ENCODE results near the gene MYBBP1A.

The MYBBP1A gene

DNA sequence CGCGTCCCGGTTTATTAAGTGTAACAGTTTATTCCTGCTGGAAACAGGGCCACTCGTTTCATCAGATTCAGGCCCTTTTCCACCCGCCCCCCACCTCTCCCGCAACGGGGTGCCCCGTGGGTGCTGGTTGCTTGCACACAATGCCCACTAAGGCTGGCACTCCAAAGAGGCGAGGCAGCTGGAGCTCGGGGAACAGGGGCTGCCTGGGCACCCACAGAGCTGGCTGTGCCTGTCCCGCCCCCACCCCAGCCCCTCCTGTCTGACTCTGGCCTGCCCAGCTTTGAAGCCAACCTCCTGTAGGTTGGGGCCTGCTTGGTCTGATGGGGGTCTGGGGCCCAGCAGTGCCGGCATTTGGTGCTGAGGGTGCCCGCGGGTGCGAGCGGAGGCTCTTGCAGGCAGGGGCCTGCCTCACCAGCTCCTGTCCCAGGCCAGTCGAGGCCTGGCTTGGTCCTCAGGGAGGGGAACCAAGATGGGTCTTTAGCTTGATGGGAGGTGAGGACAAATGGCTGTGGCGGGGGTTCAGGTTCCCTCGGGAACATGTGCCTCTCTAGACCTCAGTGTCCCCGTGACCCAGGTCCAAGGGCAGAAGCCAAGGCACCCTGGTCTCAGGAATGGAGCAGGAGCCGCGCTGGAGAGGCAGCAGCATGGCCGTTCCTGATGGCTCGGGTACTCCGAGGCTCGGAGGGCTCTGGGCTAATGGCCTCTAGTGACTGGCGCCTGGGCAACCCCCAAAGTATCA lies 20.1 kb downstream of the MYBBP1A start:
- DNase-seq: no peak

DNA sequence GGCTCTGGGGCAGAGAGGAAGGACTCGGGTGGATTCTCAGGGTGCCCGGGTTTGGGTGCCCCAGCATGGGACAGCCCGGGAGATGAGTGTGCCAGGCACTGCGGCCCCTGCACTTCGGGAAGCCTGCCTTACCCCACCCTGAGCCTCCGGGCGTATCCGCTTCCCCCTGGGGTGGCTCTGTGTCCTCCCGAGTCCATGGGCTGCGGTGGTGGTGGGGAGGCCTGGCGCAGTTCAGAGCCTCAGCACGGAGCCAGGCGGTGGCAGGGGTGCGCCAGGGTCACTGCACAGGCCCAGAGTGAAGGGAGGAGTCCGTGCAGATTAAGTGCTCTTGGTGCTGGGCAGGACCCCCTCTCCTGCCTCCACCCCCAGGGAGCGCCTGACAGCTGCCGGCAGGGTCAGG lies 20.7 kb downstream of the MYBBP1A start:
- no peak for DNase-seq

DNA sequence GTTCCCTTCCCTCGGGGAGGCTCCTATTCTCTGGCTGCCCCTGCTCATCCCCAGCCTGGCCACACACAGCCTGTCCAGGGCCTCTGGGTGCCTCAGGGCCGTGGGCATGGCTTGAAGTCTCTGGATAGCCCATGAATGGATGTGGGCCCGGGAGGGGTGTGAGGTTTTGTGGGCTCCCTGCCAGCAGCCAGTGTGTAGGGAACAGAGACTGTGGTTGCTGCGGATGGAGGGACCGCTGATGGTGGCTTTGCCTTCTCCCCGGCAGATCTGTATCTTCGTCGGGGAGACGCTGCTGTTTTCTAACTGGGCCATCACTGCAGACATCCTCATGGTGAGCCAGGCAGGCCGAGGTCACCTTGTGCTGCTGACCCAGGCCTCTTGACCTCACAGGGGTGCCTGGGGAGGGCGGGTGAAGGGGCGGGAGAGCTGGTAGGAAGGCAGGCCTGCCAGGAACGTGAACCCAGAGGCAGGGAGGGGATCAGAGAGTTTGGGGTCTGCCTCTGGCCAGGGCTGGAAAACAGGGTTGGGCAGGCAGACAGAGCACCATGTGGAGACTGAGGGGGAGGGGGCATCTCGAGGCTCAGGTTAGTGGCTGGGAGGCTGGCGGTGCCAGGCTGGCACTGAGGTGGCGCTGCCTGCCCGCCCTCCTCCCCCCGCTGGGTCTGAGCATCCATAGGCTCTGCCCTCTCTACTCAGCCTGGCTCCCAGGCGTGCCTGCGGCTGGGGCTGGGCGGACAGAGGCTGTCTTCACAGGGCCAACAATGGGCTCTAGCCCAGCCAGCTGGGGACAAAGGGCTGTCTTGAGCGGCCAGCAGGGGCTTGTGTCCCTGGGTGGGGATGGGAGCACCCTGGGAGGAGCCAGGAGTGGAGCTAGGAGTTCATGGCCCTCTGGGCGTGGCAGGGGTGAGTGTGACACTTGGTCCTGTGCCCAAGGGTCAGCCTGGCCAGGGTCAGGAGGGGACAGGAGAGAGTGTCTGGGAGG lies 21.4 kb downstream of the MYBBP1A start:
- DNase-seq: no peak

DNA sequence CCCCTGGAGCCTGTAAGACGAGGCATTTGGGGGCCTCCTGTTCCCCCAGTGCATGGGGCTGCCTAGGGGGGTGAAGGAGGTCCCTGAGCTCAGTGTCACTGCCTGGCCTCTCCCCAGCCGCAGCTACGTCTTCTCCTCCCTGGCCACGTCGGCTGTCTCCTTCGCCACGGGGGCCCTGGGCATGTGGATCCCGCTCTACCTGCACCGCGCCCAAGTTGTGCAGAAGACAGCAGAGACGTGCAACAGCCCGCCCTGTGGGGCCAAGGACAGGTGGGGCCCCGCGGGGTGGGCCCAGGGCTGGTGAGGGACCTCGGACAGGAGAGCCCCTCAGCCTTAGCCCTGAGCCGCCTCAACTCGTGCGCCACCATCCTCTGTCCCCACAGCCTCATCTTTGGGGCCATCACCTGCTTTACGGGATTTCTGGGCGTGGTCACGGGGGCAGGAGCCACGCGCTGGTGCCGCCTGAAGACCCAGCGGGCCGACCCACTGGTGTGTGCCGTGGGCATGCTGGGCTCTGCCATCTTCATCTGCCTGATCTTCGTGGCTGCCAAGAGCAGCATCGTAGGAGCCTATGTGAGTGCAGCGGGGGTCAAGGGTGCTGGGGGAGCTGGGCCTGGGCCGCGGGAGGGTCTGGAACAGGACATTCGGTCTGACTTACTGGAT lies 22.2 kb downstream of the MYBBP1A start:
- no peak for DNase-seq

DNA sequence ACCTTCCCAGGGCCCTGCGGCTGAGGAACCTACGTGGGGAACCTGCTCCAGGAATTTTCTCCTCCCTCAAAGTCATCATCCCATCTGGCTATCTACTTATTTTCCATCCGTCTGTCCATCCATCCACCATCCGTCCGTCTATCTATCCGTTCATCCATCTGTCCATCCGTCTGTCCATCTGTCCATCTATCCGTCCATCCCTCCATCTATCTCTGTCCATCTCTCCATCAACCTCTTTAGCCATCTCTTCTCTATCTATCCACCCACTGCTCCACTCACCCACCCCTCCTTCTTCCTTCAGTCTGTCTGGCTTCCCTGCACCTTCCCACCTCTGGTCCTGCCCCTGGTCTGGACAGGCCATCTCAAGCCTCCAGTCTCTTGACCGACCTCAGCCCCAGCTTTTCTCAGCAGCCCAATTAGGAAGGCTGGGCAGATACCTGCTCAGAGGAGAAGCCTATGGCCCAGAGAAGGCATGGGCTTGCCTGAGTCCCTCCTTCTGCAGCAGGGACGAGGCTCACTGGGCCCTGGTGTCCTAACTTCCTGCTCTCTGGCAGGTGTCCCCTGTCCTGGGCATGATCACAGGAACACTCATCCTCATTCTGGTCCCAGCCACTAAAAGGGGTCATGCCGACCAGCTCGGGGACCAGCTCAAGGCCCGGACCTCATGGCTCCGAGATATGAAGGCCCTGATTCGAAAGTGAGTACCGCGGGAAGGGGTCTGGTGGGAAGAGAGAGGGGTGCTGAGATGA lies 23.0 kb downstream of the MYBBP1A start:
- no peak for DNase-seq

DNA sequence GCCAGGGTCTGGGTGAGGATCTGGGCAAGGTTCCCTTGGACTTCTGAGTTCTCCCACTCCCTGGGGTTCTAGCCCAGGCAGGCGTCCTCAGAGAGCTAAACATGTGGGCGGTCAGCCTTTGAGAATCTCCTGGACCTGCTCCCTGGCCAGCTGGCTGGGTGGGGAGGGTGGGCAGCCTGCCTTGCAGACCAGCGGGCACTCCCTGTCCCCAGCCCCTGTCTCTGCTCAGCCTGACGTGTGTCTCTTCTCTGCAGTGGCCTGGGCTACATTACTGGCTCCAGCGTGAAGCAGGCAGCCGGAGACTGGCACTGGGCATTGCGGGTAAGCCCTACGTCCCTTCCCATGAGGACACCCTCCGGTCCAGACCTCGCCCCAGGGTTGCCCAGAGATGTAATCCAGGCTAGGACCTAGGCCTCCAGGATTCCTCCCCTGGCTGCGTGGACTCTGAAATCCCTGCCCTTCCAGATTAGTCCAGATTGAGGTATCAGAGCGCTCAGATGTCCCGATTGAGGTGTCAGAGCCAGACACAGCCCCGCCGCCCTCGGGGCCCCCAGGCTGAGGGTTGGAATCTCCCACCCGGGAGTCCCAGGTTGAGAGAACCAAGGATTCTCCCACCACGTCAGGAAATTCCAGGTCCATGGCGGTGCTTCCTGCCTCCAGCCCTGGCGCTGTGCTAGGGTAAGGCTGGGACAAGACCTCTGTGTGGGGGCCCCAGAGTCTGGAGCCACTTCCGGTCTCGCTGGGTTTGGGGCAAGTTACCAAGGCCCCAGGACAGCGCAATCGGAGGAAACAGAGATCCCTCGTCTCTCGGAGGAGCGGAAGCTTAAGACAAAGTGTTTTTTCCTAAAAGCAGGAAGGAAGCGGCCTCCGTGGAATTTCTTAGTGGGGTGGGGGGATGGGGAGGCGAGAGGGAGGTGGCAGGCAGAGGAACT lies 24.1 kb downstream of the MYBBP1A start:
- DNase-seq: no peak

DNA sequence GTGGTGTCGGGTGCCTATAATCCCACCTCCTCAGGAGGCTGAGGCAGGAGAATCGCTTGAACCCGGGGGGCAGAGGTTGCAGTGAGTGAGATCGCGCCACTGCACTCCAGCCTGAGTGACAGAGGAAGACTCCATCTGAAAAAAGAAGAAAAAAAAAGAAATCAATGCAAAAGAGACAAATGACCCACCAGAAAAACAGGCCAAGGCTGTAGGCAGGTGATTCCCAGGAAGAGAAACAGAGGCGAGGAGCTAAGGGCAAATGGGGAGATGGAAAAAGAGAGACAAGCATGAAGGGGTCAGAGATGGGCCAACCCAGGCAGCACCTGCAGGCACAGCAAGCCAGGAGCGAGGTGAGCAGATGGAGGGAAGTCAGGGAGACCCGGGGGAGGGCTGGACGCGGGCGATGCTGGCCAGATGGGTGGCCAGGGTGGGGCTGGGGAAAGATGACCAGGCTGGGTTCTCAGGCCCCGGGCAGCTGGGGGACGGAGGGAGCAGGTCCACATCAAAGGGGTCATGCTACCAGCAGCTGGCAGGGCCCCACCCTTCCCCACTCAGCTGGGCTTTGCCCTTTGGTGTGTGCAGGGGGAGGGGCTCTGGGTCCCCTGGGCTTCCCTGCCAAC lies 25.5 kb downstream of the MYBBP1A start:
- DNase-seq: no peak

DNA sequence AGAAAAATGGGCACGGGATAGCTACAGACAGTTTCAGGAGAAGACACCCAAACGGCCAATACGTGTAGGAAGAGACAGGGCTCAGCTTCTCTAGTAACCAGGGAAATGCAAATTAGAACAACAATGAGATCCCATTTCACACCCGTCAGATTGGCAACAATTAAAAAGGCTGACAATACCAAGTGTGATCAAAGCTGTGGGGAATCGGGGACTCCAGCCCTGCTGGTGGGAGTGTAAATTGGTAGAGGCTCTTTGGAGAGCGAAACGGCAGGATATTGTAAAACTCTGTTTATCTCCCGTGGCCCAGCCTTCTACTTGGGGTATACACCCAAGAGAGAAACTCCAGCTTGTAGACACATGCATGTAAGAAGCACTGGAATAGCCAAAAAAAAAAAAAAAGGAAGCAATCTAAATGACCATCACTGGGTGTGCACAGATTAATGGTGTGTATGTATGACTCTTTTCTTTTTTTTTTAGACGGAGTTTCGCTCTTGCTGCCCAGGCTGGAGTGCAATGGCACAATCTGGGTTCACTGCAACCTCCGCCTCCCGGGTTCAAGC lies 27.5 kb downstream of the MYBBP1A start:
- DNase-seq: no peak

DNA sequence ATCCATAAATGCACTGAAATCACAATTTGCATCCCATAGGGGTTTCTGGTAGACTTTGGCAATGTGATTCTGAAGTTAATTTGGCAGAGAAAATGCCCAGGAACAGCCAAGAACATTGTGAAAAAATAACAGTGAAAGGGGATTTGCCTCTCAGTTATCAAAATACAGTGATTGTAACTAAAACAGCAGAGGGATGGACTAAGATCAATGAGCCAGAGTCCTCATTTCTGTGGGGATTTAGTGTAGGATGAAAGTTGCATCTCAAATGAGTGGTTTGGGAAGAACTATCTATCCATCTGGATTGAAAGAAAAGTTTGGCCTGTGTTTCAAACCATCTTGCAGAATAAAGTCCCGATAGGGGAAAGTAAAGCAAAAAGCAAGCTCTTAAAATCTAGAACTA lies 28.1 kb downstream of the MYBBP1A start:
- no peak for DNase-seq

DNA sequence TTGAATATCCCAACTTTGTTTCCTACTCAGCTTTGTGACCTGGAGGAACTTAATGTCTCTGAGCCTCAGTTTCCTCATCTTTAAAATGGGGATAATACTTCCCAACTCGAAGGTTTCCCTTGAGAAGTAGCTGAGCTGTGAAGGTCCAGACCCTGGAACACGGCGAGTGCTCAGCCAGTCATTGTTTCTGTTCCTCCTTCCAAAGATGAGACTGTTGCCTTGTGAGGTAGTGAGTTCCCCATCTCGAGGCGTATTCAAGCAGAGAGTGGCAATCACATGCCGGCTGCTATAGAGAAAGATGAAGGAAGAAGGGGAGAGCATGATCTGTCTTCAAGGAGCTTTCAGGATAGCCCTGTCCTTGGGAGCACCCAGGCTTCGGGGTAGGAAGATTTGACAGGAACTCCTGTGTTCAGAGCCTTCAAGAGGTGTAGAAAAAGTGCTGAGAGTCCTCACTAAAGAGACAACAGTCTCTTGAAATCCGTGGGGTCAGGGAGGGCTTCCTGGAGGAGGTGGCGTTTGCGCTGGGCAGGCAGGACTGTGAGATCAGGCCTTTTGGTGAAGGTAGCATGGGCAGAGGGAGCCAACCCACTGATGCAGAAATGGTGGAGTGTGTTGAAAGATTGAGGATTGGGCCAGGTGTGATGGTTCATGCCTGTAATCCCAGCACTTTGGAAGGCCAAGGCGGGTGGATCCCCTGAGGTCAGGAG lies 29.3 kb downstream of the MYBBP1A start:
- no peak for DNase-seq

DNA sequence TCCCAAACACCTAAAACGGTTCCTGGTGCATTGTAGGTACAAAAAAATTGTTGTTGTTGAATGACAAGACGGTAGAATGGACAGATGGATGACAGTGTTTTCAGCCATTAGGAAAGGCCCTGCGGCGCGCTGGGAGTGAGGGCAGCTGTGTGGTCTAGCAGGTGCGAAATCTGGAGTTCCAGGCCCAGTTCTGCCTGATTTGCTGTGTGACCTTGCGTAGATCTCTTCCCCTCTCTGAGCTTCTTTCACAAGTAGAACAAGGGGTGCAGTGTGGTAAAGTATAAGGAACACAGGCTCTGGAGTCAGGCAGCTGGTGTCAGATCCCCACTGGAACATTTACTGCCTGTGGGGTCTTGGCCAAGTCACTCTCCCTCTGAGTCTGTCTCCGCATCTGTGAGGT lies 31.2 kb downstream of the MYBBP1A start:
- no peak for DNase-seq

DNA sequence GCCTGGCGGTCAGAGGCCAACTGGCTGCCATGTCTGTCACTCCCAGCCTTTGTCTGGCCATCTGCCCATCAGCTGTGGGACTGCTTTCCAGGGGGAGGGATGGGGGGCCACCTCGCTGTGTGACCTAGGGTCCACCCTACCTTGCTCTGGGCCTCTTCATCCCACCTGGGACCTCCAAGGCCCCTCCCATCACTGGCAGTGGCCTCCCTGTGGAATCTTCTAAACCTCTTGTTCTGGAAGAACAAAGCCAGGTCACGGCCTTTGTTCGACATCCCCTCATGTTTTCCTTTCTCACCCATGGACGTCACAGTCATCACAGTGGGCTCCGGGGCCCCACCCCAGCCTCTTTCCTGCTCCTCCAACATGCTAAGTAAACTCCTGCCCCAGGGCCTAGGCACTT lies 32.5 kb downstream of the MYBBP1A start:
- DNase-seq: no peak

DNA sequence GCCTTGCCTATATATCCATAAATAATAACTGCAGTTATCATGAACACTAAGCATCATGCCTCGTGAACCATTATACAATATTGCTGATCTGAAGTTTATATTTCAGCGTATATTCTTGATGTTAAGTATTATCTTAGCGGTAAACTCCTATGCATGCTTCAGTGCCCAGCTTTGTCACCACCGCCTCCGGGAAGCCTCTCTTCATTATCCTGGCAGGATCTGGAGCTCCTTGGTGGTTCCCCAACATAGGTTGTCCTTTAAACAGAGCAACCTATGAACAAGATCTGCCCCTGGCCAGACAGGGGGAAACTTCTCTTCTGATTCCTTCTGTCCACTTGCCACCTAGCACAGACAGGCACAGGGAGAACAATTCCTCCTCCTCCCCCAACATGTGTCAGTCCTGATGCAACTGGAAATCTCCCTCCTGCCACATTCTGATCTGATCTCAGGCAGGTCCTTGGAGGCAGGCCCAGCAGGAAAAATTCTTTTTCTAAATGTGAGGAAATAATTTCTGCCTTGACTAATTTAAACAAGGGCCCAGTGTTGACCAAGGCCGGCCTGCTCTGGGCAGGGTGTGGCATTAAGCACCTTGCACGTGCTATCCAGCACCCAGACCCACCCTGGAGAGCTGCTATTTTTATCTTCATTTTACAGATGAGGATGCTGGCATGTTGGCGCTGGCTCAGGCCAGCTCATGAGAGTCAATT lies 34.1 kb downstream of the MYBBP1A start:
- no peak for DNase-seq

DNA sequence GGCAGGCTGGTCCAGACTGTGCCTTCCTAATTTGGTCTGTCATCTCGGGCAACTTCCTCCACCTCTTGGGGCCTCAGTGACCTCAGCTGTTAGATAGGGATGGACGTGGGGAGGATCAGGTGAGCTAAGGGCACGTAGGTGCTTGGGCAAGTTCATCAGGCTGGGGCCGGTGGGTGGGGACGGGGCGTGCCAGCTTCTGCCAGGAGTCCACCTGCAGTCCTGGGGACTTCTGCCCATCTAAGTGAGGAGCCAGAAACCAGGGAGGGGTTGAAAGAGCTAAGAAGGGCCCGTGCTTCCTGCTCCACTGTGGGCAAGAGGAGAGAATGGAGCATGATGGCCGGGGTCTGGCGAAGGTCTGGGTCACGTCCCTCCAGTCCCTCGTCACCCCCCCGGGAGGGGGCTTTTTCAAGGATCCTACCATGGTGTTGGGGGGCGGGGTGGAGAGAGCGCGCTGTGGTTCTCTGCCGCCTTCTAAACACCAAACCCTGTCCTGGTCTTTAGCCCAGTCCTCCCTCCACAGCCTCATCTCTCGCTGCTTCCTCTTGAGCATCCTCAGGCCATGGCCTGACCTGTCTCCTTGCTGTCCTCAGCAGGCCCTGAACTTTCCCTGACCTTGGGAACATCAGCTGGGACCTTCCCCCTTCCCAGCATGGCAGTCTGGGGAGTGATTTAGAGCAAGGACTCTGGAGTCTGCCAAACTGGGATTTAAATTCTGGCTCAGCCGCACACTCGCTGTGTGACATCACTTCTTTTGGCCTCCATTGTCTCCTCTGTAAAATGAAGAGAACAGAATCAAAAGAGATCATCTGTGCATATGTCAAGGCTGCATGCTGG lies 34.9 kb downstream of the MYBBP1A start:
- DNase-seq: no peak

DNA sequence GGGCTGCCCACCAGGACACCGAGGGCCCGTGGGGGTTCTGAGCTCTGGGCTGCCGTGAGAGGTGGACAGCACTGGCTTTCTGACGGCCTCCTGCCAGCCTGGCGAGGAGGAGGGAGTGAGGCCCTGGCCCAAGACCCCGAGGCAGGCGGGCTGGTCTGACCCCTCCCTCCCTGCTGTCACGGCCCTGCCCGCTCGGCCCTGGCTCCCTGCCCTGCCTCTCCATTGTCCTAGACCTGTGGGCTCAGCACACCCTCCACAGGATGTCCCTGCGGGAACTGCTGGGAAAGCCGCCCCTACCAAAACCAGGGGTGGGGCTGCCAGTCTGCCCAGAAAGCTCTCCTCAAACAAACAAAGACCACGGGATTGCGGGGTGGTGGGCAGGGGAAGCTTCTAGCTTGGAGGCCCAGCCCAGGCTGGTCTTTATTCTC lies 35.8 kb downstream of the MYBBP1A start:
- no peak for DNase-seq

DNA sequence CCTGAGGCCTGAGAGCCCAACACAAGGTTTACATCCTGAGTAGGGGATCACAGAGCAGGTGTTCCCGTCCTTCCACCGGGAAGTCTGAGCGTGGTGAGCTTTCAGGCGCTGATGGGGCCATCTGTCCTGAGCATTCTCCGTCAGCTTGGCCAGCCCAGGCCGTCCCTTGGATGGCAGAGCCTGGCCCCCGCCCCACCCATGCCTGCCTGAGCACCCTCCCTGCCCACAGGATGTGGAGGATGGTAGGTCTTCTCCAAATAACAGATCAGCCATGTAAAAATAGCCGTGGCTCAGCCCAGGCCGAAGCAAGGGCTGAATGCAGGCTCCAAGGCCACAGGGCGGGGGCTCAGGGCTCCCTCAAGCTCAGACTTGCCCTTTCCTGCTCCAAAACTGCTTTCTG lies 36.3 kb downstream of the MYBBP1A start:
- DNase-seq: no peak

DNA sequence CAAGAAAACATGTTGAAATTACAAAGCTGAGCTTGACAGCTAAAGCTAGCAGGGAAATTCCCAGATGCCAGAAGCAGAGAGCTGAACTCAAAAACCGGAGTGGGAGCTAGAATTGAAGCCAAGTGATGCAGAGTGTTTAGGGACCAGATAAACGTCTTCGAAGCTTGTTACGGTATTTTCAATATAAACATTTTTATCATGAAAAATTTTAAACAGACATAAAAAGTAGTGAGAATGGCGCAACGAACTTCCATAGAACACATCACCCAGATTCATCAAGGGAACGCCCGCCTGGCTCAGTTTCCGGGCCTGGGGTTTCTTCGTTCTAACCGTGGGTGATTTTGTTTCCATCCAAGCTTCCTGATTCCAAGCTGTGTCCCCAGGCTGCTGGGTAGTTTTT lies 38.4 kb downstream of the MYBBP1A start:
- DNase-seq: no peak

DNA sequence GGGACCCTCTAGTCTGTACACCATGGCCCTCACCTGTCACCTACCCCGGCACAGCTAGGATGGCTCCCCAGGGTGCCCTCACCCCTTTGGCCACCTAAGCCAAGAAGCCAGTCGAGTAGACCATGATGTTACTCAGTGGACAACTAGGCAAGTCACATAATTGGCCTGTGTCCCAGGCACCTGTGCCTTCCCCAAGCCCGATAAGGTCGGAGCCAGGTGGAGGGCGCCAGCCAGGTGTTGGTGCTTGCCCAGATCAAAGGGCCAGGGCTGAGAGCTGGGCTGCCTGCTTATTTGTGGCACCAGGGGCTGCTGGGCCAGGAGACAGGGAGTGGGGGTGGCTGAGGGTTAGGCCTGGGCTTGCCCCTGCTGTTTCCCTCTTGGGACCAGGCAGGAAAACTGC lies 39.7 kb downstream of the MYBBP1A start:
- DNase-seq: no peak

DNA sequence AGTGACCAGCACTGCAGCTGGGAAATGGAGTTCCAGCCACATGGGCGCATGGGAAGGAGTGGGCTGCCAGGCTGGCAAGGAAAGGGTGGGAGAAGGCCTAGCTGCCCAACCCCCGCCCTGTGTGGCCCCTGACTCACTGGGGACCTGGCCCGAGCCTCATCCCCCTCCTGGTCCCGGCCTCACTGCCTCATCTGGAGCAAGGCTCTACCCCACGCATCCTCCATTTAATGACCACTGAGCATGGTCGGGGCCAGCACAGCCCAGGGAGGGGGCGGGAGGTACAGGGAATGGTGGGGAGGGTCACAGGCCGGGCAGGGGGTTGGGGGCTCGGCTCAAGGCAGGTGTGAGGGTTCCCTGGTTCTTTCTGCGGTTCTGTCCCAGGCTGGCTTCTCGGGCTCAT lies 40.4 kb downstream of the MYBBP1A start:
- DNase-seq: no peak

All from CD4-positive, alpha-beta T cell treated with Interferon alpha-2 for 1 hour (primary cell).